SK-N-SH (cell line): ENCODE measurements around the gene RASIP1. TPM values are rescaled to one million over a fixed set of nuclear protein-coding genes. Genes with fewer than 3 reads are reported as not detected.

Source experiments
- CTCF ChIA-PET: fragments of 300-600, 350-600 bp; formaldehyde crosslinking; extraction: SDS; loops from one replicate; lab custom pipeline; 2021; lab: Yijun Ruan, JAX
- POLR2A ChIA-PET: fragments of 350-600 bp; sonication (Branson Sonifier 250); formaldehyde crosslinking; extraction: SDS; loops from one replicate; lab custom pipeline; 2020; ENCODE audit warnings: antibody characterized with exemption, inconsistent platforms; lab: Yijun Ruan, JAX
- DNase-seq: peaks from one replicate; pipeline ENCODE4 v3.0.0; 2012
- H2AFZ ChIP-seq: fragments of 200-600 bp; sonication (generic); 2 replicates; pipeline ENCODE4 v1.8.1; 2016; ENCODE audit warnings: antibody characterized with exemption, mild to moderate bottlenecking, low read depth
- H3F3A ChIP-seq: fragments of 200-600 bp; sonication (generic); replicated peaks from 2 replicates; pipeline ENCODE3; 2016; ENCODE audit warnings: antibody characterized with exemption, mild to moderate bottlenecking; ENCODE audit not compliant: insufficient read depth
- H3K27ac ChIP-seq, 2 experiments: fragments of 200-500 bp in 1 of 2; fragments of 200-600 bp in 1 of 2; sonication (Bioruptor generic) in 1 of 2; sonication (generic), shearing (Covaris generic) in 1 of 2; 2 replicates each; pipeline versions ENCODE4 v1.5.1 to v1.6.1; 2014 to 2016; ENCODE audit warnings: low read depth in 2 of 2, inconsistent platforms in 1 of 2, low read length in 1 of 2, mild to moderate bottlenecking in 1 of 2, mixed read lengths in 1 of 2
- H3K27me3 ChIP-seq: fragments of 200-600 bp; sonication (generic), shearing (Covaris generic); 2 replicates; pipeline ENCODE4 v1.6.1; 2016; ENCODE audit warnings: mixed run types; ENCODE audit not compliant: insufficient read depth
- H3K36me3 ChIP-seq, 2 experiments: fragments of 200-500 bp in 1 of 2; fragments of 200-600 bp in 1 of 2; sonication (Bioruptor generic) in 1 of 2; sonication (generic) in 1 of 2; replicated peaks in 1 of 2; 2 replicates each; pipeline versions ENCODE3 to v1.5.1; 2014 to 2016; ENCODE audit warnings: low read length in 1 of 2, mild to moderate bottlenecking in 1 of 2; ENCODE audit not compliant: insufficient read depth in 2 of 2, control insufficient read depth in 1 of 2
- H3K4me1 ChIP-seq, 2 experiments: fragments of 200-500 bp in 1 of 2; fragments of 200-600 bp in 1 of 2; sonication (Bioruptor generic) in 1 of 2; sonication (generic), shearing (Covaris generic) in 1 of 2; 2 replicates each; pipeline versions ENCODE4 v1.5.1 to v1.6.1; 2014 to 2016; ENCODE audit warnings: low read depth in 1 of 2, low read length in 1 of 2, mixed run types in 1 of 2; ENCODE audit not compliant: insufficient read depth in 2 of 2, control insufficient read depth in 1 of 2
- H3K4me2 ChIP-seq: fragments of 200-600 bp; sonication (generic), shearing (Covaris generic); 2 replicates; pipeline ENCODE4 v1.6.1; 2017; ENCODE audit warnings: mixed run types
- H3K4me3 ChIP-seq, 2 experiments: fragments of 200-500 bp in 1 of 2; fragments of 200-600 bp in 1 of 2; sonication (Bioruptor generic) in 1 of 2; sonication (generic), shearing (Covaris generic) in 1 of 2; 2 replicates each; pipeline versions ENCODE4 v1.5.1 to v1.8.1; 2014 to 2016; ENCODE audit warnings: low read depth in 2 of 2, inconsistent platforms in 1 of 2, low read length in 1 of 2, mild to moderate bottlenecking in 1 of 2, mixed read lengths in 1 of 2, moderate library complexity in 1 of 2
- H3K79me2 ChIP-seq: fragments of 200-600 bp; sonication (generic); 2 replicates; pipeline ENCODE4 v1.8.1; 2017; ENCODE audit warnings: mild to moderate bottlenecking; ENCODE audit not compliant: insufficient read depth
- H3K9ac ChIP-seq: fragments of 200-600 bp; sonication (generic); 2 replicates; pipeline ENCODE4 v1.6.1; 2017; ENCODE audit warnings: mixed run types
- H3K9me2 ChIP-seq: fragments of 200-600 bp; sonication (generic); 2 replicates; pipeline ENCODE4 v1.6.1; 2017; ENCODE audit warnings: mixed run types
- H3K9me3 ChIP-seq: fragments of 200-600 bp; sonication (generic); 2 replicates; pipeline ENCODE4 v1.6.1; 2017; ENCODE audit warnings: mixed run types, mild to moderate bottlenecking, moderate library complexity
- H4K20me1 ChIP-seq: fragments of 200-600 bp; sonication (generic); 2 replicates; pipeline ENCODE4 v1.6.1; 2017; ENCODE audit warnings: mild to moderate bottlenecking, mixed run types; ENCODE audit not compliant: insufficient read depth
- CHD2 ChIP-seq: fragments of 150-350 bp; IDR thresholded peaks from 2 replicates; pipeline ENCODE4 v1.6.1; 2018; ENCODE audit warnings: low read length; ENCODE audit not compliant: partially characterized antibody
- CTCF ChIP-seq: fragments of 200-600 bp; sonication (generic); IDR thresholded peaks from 2 replicates; pipeline ENCODE4 v1.6.1; 2017; ENCODE audit warnings: antibody characterized with exemption, mild to moderate bottlenecking, moderate library complexity
- ELF1 ChIP-seq: IDR thresholded peaks from 2 replicates; pipeline ENCODE4 v1.4.0; 2012
- EP300 ChIP-seq, 2 experiments: IDR thresholded peaks; 2 replicates each; pipeline versions ENCODE4 v1.4.0 to v1.6.1; 2012; ENCODE audit warnings: borderline replicate concordance in 1 of 2, low read depth in 1 of 2, low read length in 1 of 2
- FOXJ3 ChIP-seq: sonication (generic); formaldehyde crosslinking; IDR thresholded peaks from 2 replicates; pipeline ENCODE4 v1.5.1; 2020; ENCODE audit warnings: mild to moderate bottlenecking, missing genetic modification reagents
- FOXM1 ChIP-seq: IDR thresholded peaks from 2 replicates; pipeline ENCODE4 v1.4.0; 2012; ENCODE audit warnings: low read depth, mild to moderate bottlenecking
- GATA2 ChIP-seq: sonication (generic); formaldehyde crosslinking; IDR thresholded peaks from 2 replicates; pipeline ENCODE4 v1.5.0; 2020; ENCODE audit warnings: mild to moderate bottlenecking, missing genetic modification reagents
- JUND ChIP-seq: IDR thresholded peaks from 2 replicates; pipeline ENCODE4 v1.4.0; 2012
- MEF2A ChIP-seq: IDR thresholded peaks from 2 replicates; pipeline ENCODE4 v1.4.0; 2012; ENCODE audit warnings: low read depth, borderline replicate concordance
- NRF1 ChIP-seq: IDR thresholded peaks from 2 replicates; pipeline ENCODE4 v1.6.1; 2012; ENCODE audit warnings: low read depth, mild to moderate bottlenecking, low read length
- POLR2AphosphoS5 ChIP-seq: IDR thresholded peaks from 2 replicates; pipeline ENCODE4 v1.6.1; 2012; ENCODE audit warnings: low read depth, low read length
- RFX5 ChIP-seq: IDR thresholded peaks from 2 replicates; pipeline ENCODE4 v1.6.1; 2012; ENCODE audit warnings: mild to moderate bottlenecking, improper control_type of control experiment, low read length
- RXRA ChIP-seq: IDR thresholded peaks from 2 replicates; pipeline ENCODE4 v1.4.0; 2012; ENCODE audit warnings: low read depth, mild to moderate bottlenecking, borderline replicate concordance
- SMC3 ChIP-seq: IDR thresholded peaks from 2 replicates; pipeline ENCODE4 v1.6.1; 2012; ENCODE audit warnings: low read depth, low read length, improper control_type of control experiment
- TAF1 ChIP-seq: IDR thresholded peaks from 2 replicates; pipeline ENCODE4 v1.6.1; 2012; ENCODE audit warnings: low read depth, mild to moderate bottlenecking, low read length, moderate library complexity, borderline replicate concordance
- USF1 ChIP-seq: IDR thresholded peaks from 2 replicates; pipeline ENCODE4 v1.4.0; 2012; ENCODE audit warnings: low read depth, borderline replicate concordance
- YY1 ChIP-seq: IDR thresholded peaks from 2 replicates; pipeline ENCODE4 v1.4.0; 2012; ENCODE audit warnings: low read depth, mild to moderate bottlenecking
- ZBTB33 ChIP-seq: IDR thresholded peaks from 2 replicates; pipeline ENCODE4 v1.4.0; 2012; ENCODE audit warnings: low read depth, borderline replicate concordance
- WGBS: methylation state at CpG from one replicate; pipeline ENCODE4 v1.1.6; 2017; ENCODE audit warnings: low lambda C conversion rate; 5-methylcytosine and 5-hydroxymethylcytosine counted together
- polyA plus RNA-seq, 3 experiments: library from polyadenylated mRNA; depleted of rRNA; stranded (reverse); fragments of >200 nt; gene quantifications; 2 replicates each; pipeline ENCODE4 v1.2.3, GENCODE V29; 2012
- TF ChIP-seq, protein P1 (sequence below): IDR thresholded peaks from 2 replicates; pipeline ENCODE4; 2012

The RASIP1 gene
- polyA plus RNA-seq, 1 of the 3 experiments (the other 2 are of a cell fraction): 0.41 TPM

DNA sequence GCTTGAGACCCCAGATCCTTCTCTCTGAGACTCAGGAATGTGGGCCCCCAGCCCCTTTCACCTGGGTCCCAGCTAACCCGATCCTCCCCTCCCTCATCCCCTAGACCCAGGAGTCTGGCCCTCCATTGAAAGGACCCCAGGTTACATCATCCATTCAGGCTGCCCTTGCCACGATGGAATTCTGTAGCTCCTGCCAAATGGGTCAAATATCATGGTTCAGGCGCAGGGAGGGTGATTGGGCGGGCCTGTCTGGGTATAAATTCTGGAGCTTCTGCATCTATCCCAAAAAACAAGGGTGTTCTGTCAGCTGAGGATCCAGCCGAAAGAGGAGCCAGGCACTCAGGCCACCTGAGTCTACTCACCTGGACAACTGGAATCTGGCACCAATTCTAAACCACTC, 15.4 kb upstream of the RASIP1 start:
- CTCF ChIA-PET: interaction anchor here (1.2 to 1.6 kb wide), 2 partner anchors 17 to 81 kb away, joined by 4 to 6 read pairs; partner anchors contain the start of gene HSD17B14
- WGBS: 77% methylated on average over 3 of the region's 5 CpGs
- H2AFZ ChIP-seq: no peak overlapping the region

DNA sequence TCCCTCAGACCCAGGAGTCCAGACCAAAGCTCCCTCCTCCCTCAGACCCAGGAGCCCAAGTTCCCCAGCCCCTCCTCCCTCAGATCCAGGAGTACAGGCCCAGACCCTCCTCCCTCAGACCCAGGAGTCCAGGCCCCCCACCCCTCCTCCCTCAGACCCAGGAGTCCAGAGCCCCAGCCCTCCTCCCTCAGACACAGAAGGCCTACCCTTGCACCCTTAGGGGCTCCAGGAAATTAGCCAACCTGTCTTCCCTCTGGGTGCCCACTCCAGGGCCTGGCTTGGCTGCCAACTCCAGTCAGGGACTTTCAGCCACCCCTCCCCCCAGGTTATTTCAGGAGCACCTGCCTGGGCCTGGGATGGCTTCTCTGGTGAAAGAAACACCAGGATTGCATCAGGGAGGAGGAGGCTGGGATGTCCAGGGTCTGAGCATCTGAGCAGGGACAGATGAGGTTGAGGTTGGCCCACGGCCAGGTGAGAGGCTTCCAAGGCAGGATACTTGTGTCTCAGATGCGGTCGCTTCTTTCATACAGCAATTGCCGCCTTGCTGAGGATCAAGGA, 14.8 kb upstream of the RASIP1 start, which contains the start of gene FGF21:
TSS of gene FGF21 (plus strand) at position 441 of the 558 bp plus-strand sequence. CDS start 713 bp downstream, outside the sequence.
- Histone ChIP-seq H4K20me1 (no peaks in the 10 kb centered on the region), H3K9me3 (no peaks in the 10 kb centered on the region), H3K4me3 (no peak within 1 kb of the TSS), H3K9me2 (no peaks in the 10 kb centered on the region), H3K27ac (no peak within 1 kb of the TSS), H3K27me3 (peaks cover 6% of the 10 kb centered on the region; the same call in 1 of the 2 replicates), H3K4me2 (no peak within 1 kb of the TSS), H3F3A (no peaks in the 10 kb centered on the region), H3K9ac (no peak within 1 kb of the TSS), H3K79me2 (no peaks in the 10 kb centered on the region), H3K4me1 (peaks cover 0 to 7% of the 10 kb centered on the region in 2 experiments; a peak in 1 of 4 replicates), H3K36me3 (no peaks in the 10 kb centered on the region), H2AFZ (no peak within 1 kb of the TSS)
- no peak for DNase-seq
- WGBS: 69% methylated on average over 3 of the region's 4 CpGs
- TF ChIP-seq YY1: no peak
- TF ChIP-seq USF1: no peak
- no peak for TF ChIP-seq RXRA
- TF ChIP-seq RFX5: no peak
- TF ChIP-seq FOXM1: no peak
- no peak for TF ChIP-seq GATA2 (CRISPR knock-in tag)
- no peak for TF ChIP-seq TAF1
- TF ChIP-seq NRF1: no peak
- TF ChIP-seq JUND: no peak
- TF ChIP-seq, protein P1, sequence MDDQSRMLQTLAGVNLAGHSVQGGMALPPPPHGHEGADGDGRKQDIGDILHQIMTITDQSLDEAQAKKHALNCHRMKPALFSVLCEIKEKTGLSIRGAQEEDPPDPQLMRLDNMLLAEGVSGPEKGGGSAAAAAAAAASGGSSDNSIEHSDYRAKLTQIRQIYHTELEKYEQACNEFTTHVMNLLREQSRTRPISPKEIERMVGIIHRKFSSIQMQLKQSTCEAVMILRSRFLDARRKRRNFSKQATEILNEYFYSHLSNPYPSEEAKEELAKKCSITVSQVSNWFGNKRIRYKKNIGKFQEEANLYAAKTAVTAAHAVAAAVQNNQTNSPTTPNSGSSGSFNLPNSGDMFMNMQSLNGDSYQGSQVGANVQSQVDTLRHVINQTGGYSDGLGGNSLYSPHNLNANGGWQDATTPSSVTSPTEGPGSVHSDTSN: no peak
- no peak for TF ChIP-seq ELF1
- TF ChIP-seq POLR2AphosphoS5: no peak
- no peak for TF ChIP-seq FOXJ3
- TF ChIP-seq EP300 (IDR thresholded peaks at IDR 0.05; ENCODE audit: borderline replicate concordance in 1 of 2, low read depth in 1 of 2, low read length in 1 of 2): no peak
- TF ChIP-seq ZBTB33: no peak
- no peak for TF ChIP-seq CHD2
- TF ChIP-seq SMC3: no peak
- CTCF ChIA-PET: interaction anchor here (1.6 kb wide), 1 partner anchor 82 kb away, joined by 6 read pairs; the partner anchor contains the start of gene HSD17B14
- POLR2A ChIA-PET: no interaction called here

More for the DNA sequence above, 15.4 kb upstream of the RASIP1 start:
- H3K4me1 ChIP-seq: peaks cover 0 to 7% of the 10 kb centered on the region in 2 experiments; a peak in 1 of 4 replicates
- H3K9me2 ChIP-seq: no peaks in the 10 kb centered on the region
- H3K27ac ChIP-seq: no peak overlapping the region
- no peaks in the 10 kb centered on the region for H3K79me2 ChIP-seq
- no peak overlapping the region for H3K4me2 ChIP-seq
- POLR2A ChIA-PET: no interaction called here
- H3K9me3 ChIP-seq: no peaks in the 10 kb centered on the region
- no peaks in the 10 kb centered on the region for H3K36me3 ChIP-seq
- no peak overlapping the region for H3K9ac ChIP-seq
- H3K27me3 ChIP-seq: peaks cover 6% of the 10 kb centered on the region; the same call in 1 of the 2 replicates
- TF ChIP-seq MEF2A: no peak
- TF ChIP-seq FOXM1: no peak
- TF ChIP-seq CTCF: no peak
- no peak overlapping the region for H3K4me3 ChIP-seq
- DNase-seq: no peak
- H4K20me1 ChIP-seq: no peaks in the 10 kb centered on the region
- no peaks in the 10 kb centered on the region for H3F3A ChIP-seq
